K562 (cell line): Measurements from ENCODE around the gene ABCC11. TPM values are rescaled to one million over a fixed set of nuclear protein-coding genes. Genes with fewer than 3 reads are reported as not detected.

Experiments used
- CBX2 ChIP-seq: fragments of 200-600 bp; sonication (generic); IDR thresholded peaks from one replicate; pipeline ENCODE4 v1.6.1; 2012; ENCODE audit warnings: mild to moderate bottlenecking, low read length, inconsistent platforms; ENCODE audit not compliant: insufficient read depth, poor library complexity, severe bottlenecking
- E2F8 ChIP-seq: fragments of 450-650 bp; IDR thresholded peaks from 2 replicates; pipeline ENCODE4 v1.7.1; 2018; ENCODE audit warnings: mild to moderate bottlenecking, low read depth; ENCODE audit not compliant: partially characterized antibody
- EWSR1 ChIP-seq: fragments of 450-650 bp; IDR thresholded peaks from 2 replicates; pipeline ENCODE4 v1.6.1; 2018; ENCODE audit warnings: borderline replicate concordance, mild to moderate bottlenecking, low read depth, moderate library complexity; ENCODE audit not compliant: partially characterized antibody
- HDAC6 ChIP-seq: IDR thresholded peaks from 2 replicates; pipeline ENCODE4 v1.6.1; 2012; ENCODE audit warnings: low read depth, mild to moderate bottlenecking, control low read depth, inconsistent platforms, low read length, moderate library complexity
- ILK ChIP-seq: fragments of 450-650 bp; IDR thresholded peaks from 2 replicates; pipeline ENCODE4 v1.6.1; 2016; ENCODE audit warnings: missing genetic modification characterization, low read depth, mild to moderate bottlenecking, missing compliant biosample characterization, moderate library complexity, borderline replicate concordance
- JUND ChIP-seq, 2 experiments: IDR thresholded peaks; 2 replicates in 1 of 2; 3 replicates in 1 of 2; pipeline ENCODE4 v1.6.1; 2011; ENCODE audit warnings: borderline replicate concordance in 2 of 2, low read depth in 2 of 2, low read length in 2 of 2, improper control_type of control experiment in 1 of 2, missing biosample characterization in 1 of 2, missing genetic modification characterization in 1 of 2, missing genetic modification reagents in 1 of 2
- KAT8 ChIP-seq: fragments of 450-650 bp; IDR thresholded peaks from 2 replicates; pipeline ENCODE4 v1.6.1; 2016; ENCODE audit warnings: low read depth, mild to moderate bottlenecking
- MAFF ChIP-seq: IDR thresholded peaks from 2 replicates; pipeline ENCODE4 v1.6.1; 2012; ENCODE audit warnings: low read length, improper control_type of control experiment
- MEF2D ChIP-seq: conservative IDR thresholded peaks from 2 replicates; pipeline ENCODE4 v1.6.1; 2016; ENCODE audit warnings: low read depth, missing genetic modification characterization, missing compliant biosample characterization
- NFIX ChIP-seq: fragments of 250-450 bp; sonication (Bioruptor Pico); IDR thresholded peaks from 2 replicates; pipeline ENCODE4 v1.4.0; 2020; ENCODE audit warnings: low read depth, mild to moderate bottlenecking, moderate library complexity
- PHTF2 ChIP-seq: fragments of 250-450 bp; sonication (Bioruptor Pico); IDR thresholded peaks from 2 replicates; pipeline ENCODE4 v1.5.0; 2021; ENCODE audit warnings: mild to moderate bottlenecking
- RB1 ChIP-seq: fragments of 450-650 bp; IDR thresholded peaks from 2 replicates; pipeline ENCODE4 v1.6.1; 2017; ENCODE audit warnings: low read depth, mild to moderate bottlenecking
- RBM14 ChIP-seq: fragments of 200-400 bp; formaldehyde crosslinking; IDR thresholded peaks from 2 replicates; pipeline ENCODE4 v1.6.1; 2018; ENCODE audit warnings: low read depth, mild to moderate bottlenecking, low read length, moderate library complexity, borderline replicate concordance; ENCODE audit not compliant: insufficient read depth
- SAFB2 ChIP-seq: fragments of 200-400 bp; formaldehyde crosslinking; IDR thresholded peaks from 2 replicates; pipeline ENCODE4 v1.6.1; 2018; ENCODE audit warnings: borderline replicate concordance, low read length, low read depth, moderate library complexity; ENCODE audit not compliant: severe bottlenecking
- SNAPC5 ChIP-seq: fragments of 250-450 bp; sonication (Bioruptor Pico); IDR thresholded peaks from 2 replicates; pipeline ENCODE4 v1.8.0; 2021; ENCODE audit warnings: moderate library complexity, mild to moderate bottlenecking, inconsistent platforms
- SNRNP70 ChIP-seq: fragments of 200-400 bp; formaldehyde crosslinking; optimal IDR thresholded peaks from 2 replicates; pipeline ENCODE3; 2017; ENCODE audit warnings: low read depth, low read length
- SP1 ChIP-seq: sonication (generic); formaldehyde crosslinking; IDR thresholded peaks from 2 replicates; pipeline ENCODE4 v1.8.1; 2022; ENCODE audit warnings: mild to moderate bottlenecking, missing genetic modification reagents
- SPI1 ChIP-seq: IDR thresholded peaks from 2 replicates; pipeline ENCODE4 v1.6.1; 2011; ENCODE audit warnings: low read depth, low read length, control low read depth, borderline replicate concordance
- SUPT5H ChIP-seq: fragments of 450-650 bp; IDR thresholded peaks from 2 replicates; pipeline ENCODE4 v1.6.1; 2016
- TAF9B ChIP-seq: fragments of 450-650 bp; IDR thresholded peaks from 2 replicates; pipeline ENCODE4 v1.6.1; 2018; ENCODE audit warnings: mild to moderate bottlenecking; ENCODE audit not compliant: partially characterized antibody
- YBX1 ChIP-seq: fragments of 450-650 bp; IDR thresholded peaks from 2 replicates; pipeline ENCODE4 v1.7.1; 2016; ENCODE audit warnings: mild to moderate bottlenecking
- YY1 ChIP-seq, 3 experiments: IDR thresholded peaks; 2 replicates each; pipeline ENCODE4 v1.6.1; 2011; ENCODE audit warnings: low read length in 2 of 3, mild to moderate bottlenecking in 2 of 3, moderate library complexity in 2 of 3, borderline replicate concordance in 1 of 3, control low read depth in 1 of 3, low read depth in 1 of 3; ENCODE audit not compliant: insufficient read depth in 3 of 3, insufficient replicate concordance in 2 of 3, control insufficient read depth in 1 of 3, insufficient read length in 1 of 3; ENCODE audit errors: extremely low read depth in 1 of 3
- polyA plus RNA-seq, 8 experiments: library from polyadenylated mRNA; depleted of rRNA in 4 of 8; stranded (reverse) in 5 of 8; unstranded in 3 of 8; fragments of >200 nt; fragmentation: Nextera tagmentation in 2 of 8; fragmentation: Illumina TruSeq in 1 of 8; extraction: Ambion mirVana in 2 of 8; extraction: Trizol in 1 of 8; gene quantifications; 2 replicates each; pipeline versions ENCODE4 v1.2.1 to v1.2.3, GENCODE V29; 2011 to 2014; ENCODE audit warnings: inconsistent platforms in 1 of 8, missing spikeins in 1 of 8
- total RNA-seq, 7 experiments: library from RNA; depleted of rRNA in 6 of 7; stranded (reverse); fragments of >200 nt in 6 of 7; fragmentation: Illumina TruSeq in 2 of 7; extraction: Trizol in 2 of 7; gene quantifications; 2 replicates each; pipeline versions ENCODE4 v1.2.1 to v1.2.3, GENCODE V29; 2011 to 2021; ENCODE audit warnings: low replicate concordance in 1 of 7

ABCC11 gene
- total and polyA plus RNA-seq, 9 of the 15 experiments (the other 6 are each of a cell fraction or from before 2014, with no cell fraction given): 0.04 to 0.14 (median 0.04) TPM; not detected in 6

GRCh38 chr16:48123104-48123788 is 124.1 kb downstream of the ABCC11 start (continued):
- TF ChIP-seq YY1 (IDR thresholded peaks at IDR 0.05; ENCODE audit: borderline replicate concordance in 1 of 3, control insufficient read depth in 1 of 3, extremely low read depth in 1 of 3, insufficient read depth in 3 of 3, insufficient read length in 1 of 3, insufficient replicate concordance in 2 of 3, low read depth in 1 of 3, low read length in 2 of 3) (peak; percentile 27 to 83 (median 52)), NFIX (CRISPR knock-in tag) (no peak), SNRNP70 (no peak), ILK (tag) (no peak), E2F8 (no peak), SP1 (CRISPR knock-in tag) (no peak), MAFF (peak; percentile 93), SAFB2 (no peak), YBX1 (no peak), CBX2 (no peak), RBM14 (no peak), PHTF2 (CRISPR knock-in tag) (no peak), EWSR1 (no peak), KAT8 (no peak), HDAC6 (no peak), MEF2D (tag) (no peak), SPI1 (no peak), SUPT5H (no peak), TAF9B (no peak), SNAPC5 (CRISPR knock-in tag) (no peak), RB1 (no peak), JUND (IDR thresholded peaks at IDR 0.05; ENCODE audit: borderline replicate concordance, low read depth, low read length) (peak; percentile 91), JUND (tag; IDR thresholded peaks at IDR 0.05; ENCODE audit: borderline replicate concordance, low read depth, low read length) (peak; percentile 90)
